Heart right ventricle (tissue), 16 donors: ENCODE results near the gene ANKLE2. TPM values are rescaled to one million over a fixed set of nuclear protein-coding genes. Genes with fewer than 3 reads are reported as not detected.

Experiments used
- ATAC-seq, 8 donors: fragments of 200-7000 bp; cut with Tn5 transposase; one replicate each; pipeline ENCODE4 v1.9.1; 2020; ENCODE audit warnings: mild to moderate bottlenecking in 8 of 8, moderate library complexity in 8 of 8, moderate number of reproducible peaks in 1 of 8
- DNase-seq, 2 donors: peaks; one replicate each; pipeline ENCODE4 v3.0.0-alpha.2; 2020
- H3K27ac ChIP-seq, 10 donors: fragments of 200-600 bp; sonication (generic) in 2 of 10; one replicate each; pipeline versions ENCODE4 v1.5.0 to v1.8.0; 2020 to 2022; ENCODE audit warnings: mild to moderate bottlenecking in 3 of 10
- H3K27me3 ChIP-seq, 7 donors: fragments of 200-600 bp; one replicate each; pipeline ENCODE4 v1.8.0; 2021 to 2022; ENCODE audit warnings: mild to moderate bottlenecking in 2 of 7
- H3K36me3 ChIP-seq, 9 donors: fragments of 200-600 bp; sonication (generic) in 1 of 9; one replicate each; pipeline versions ENCODE4 v1.5.0 to v1.8.0; 2020 to 2022; ENCODE audit warnings: mild to moderate bottlenecking in 2 of 9
- H3K4me1 ChIP-seq, 9 donors: fragments of 200-600 bp; sonication (generic) in 1 of 9; one replicate each; pipeline versions ENCODE4 v1.5.0 to v1.8.0; 2020 to 2022; ENCODE audit warnings: mild to moderate bottlenecking in 4 of 9
- H3K4me3 ChIP-seq, 10 donors: fragments of 200-600 bp; sonication (generic) in 2 of 10; one replicate each; pipeline versions ENCODE4 v1.5.0 to v1.8.0; 2020 to 2022; ENCODE audit warnings: mild to moderate bottlenecking in 7 of 10, moderate library complexity in 2 of 10
- H3K9me3 ChIP-seq, 11 donors: fragments of 200-600 bp in 10 of 11; sonication (generic) in 2 of 11; one replicate each; pipeline versions ENCODE4 v1.5.0 to v1.8.0; 2013 to 2022; ENCODE audit warnings: mild to moderate bottlenecking in 2 of 11, control low read depth in 1 of 11, moderate library complexity in 1 of 11
- WGBS, 2 donors: extraction: QIAGEN DNeasy Blood & Tissue Kit; methylation state at CpG; one replicate each; pipeline ENCODE4 v1.1.7; 2013; ENCODE audit warnings: inconsistent platforms in 1 of 2; 5-methylcytosine and 5-hydroxymethylcytosine counted together
- intact Hi-C, 10 donors: fragments of 100-400 bp; cut with DNase I; formaldehyde crosslinking; loops; one replicate each; pipeline versions ENCODE4 v1.11.1 to v1.14.2; 2022
- polyA plus RNA-seq, 2 donors: library from polyadenylated mRNA; stranded (reverse); fragments of 200-250 nt; gene quantifications; one replicate each; pipeline ENCODE4 v1.2.3, GENCODE V29; 2013
- total RNA-seq, 10 donors: library from RNA; stranded (reverse); fragmentation: NEBNext Ultra II Directional in 3 of 10; extraction: Animal tissue kit (Norgen Biotek cat#: 25700) in 3 of 10; gene quantifications; one replicate each; pipeline versions ENCODE4 v1.2.1 to v1.2.4, GENCODE V29; 2021 to 2023
- TF ChIP-seq, protein P1 (sequence below), 9 donors: fragments of 200-600 bp; sonication (generic) in 2 of 9; IDR thresholded peaks; one replicate each; pipeline versions ENCODE4 v1.5.0 to v1.8.0; 2021 to 2022; ENCODE audit warnings: antibody characterized with exemption in 9 of 9, mild to moderate bottlenecking in 5 of 9, moderate library complexity in 1 of 9
- donor health status: Arrhythmogenic right ventricular cardiomyopathy.
- donor health status: ischemic (EF 13 %, LVEDD 7.1; RV severe dilation, severe dysfunction).
- donor health status: healthy with polysubstance abuse.
- donor health status: DM: no; HTN: yes; CAD: no.
- donor health status: DM: no; HTN: no; CAD: no.
- donor health status: ischemic (EF 25% LVEDD 6.9; RV normal size, moderate dysfunction).
- donor health status: ischemic (EF 25% LVEDD 5.7; RV mildly dilated, moderate dysfunction).
- donor health status: healthy.
- donor health status: DM: yes; HTN: yes; CAD: no.
- donor health status: Ischemic cardiomyopathy.
- donor health status: ischemic (EF 35%, LVEDD 5.7; RV mildly dilated, moderate dysfunction).
- donor health status: nonischemic (EF 11% LVEDD 7.7; RV severe dilation, severe dysfunction).
- donor health status: DM: yes; HTN: yes; CAD: no.
- donor health status: PGD.
- donor health status: ischemic (EF 29% LVEDD 5.4; RV normal size, mild dysfunction).
- donor health status: nonischemic (EF 23%, LVEDD 6.1; RV moderate dilation, normal function).

The ANKLE2 gene
- total and polyA plus RNA-seq, 12 donors: 17.4 to 39.4 (median 30.3) TPM

DNA sequence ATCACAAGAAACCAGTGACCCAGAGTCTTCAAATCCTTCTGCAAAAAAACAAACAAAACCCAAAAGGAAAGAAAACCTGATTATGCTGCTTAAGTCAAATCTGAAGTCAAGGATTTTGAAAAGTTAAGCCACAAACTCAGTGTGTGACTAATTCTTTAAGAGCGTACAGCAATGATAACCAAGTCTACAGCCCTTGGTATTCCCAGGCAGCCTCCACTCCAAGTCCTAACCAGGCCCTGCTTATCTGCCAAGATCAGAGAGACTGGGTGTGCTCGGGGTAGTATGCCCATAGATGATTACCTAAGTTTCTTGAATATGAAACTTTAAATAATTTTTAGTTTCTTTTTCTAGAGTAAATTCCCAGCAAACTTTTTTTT lies 37.9 kb downstream of the ANKLE2 start:
- H3K27ac ChIP-seq: no peak overlapping the region
- DNase-seq: no peak
- H3K4me1 ChIP-seq: peaks cover 0 to 5% (median 0%) of the 10 kb centered on the region in 9 donors
- TF ChIP-seq, protein P1, sequence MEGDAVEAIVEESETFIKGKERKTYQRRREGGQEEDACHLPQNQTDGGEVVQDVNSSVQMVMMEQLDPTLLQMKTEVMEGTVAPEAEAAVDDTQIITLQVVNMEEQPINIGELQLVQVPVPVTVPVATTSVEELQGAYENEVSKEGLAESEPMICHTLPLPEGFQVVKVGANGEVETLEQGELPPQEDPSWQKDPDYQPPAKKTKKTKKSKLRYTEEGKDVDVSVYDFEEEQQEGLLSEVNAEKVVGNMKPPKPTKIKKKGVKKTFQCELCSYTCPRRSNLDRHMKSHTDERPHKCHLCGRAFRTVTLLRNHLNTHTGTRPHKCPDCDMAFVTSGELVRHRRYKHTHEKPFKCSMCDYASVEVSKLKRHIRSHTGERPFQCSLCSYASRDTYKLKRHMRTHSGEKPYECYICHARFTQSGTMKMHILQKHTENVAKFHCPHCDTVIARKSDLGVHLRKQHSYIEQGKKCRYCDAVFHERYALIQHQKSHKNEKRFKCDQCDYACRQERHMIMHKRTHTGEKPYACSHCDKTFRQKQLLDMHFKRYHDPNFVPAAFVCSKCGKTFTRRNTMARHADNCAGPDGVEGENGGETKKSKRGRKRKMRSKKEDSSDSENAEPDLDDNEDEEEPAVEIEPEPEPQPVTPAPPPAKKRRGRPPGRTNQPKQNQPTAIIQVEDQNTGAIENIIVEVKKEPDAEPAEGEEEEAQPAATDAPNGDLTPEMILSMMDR (IDR thresholded peaks at IDR 0.05): no peak
- H3K27me3 ChIP-seq: no peaks in the 10 kb centered on the region
- WGBS, 2 donors: 89 to 96% methylated on average over 2 of the region's 2 CpGs
- intact Hi-C loops: no loop called here
- no peak for ATAC-seq
- no peak overlapping the region for H3K4me3 ChIP-seq
- no peaks in the 10 kb centered on the region for H3K9me3 ChIP-seq
- H3K36me3 ChIP-seq: peaks cover 0 to 100% (median 47%) of the 10 kb centered on the region in 9 donors

DNA sequence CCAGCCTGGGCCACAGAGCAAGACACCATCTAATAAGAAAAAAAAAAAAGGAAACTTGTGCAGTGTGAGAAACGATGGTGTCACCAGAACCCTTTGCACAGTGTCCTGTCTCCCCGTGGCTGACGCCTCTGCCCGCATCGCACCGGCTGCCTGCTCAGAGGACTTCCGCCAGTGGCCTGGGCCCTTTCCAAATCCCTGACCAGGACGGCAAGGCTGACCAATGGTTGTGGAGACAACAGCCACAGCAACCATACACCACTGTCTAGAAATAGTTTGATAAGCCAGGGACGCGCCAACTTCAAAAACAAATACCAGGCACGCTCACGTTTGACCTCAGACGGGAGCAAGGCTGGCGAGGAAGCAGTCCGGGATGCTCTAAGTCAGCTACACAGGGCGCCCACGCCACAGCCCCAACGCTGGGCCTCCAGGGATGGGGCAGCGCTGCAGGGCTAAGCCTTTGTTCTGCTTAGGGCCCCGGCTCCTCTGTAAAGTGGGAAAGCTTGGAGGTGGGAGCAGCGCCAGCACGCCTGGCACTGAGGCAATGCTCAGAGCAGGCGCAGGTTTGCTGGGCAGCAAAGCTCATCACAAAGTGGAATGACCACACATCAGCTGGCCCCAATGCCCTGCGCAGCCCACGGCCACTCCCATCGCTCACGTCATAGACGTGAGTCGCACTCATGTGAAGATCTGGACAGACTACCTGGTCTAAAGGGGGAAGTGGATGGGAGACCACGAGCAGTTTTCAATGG lies 38.4 kb downstream of the ANKLE2 start:
- Histone ChIP-seq H3K4me1 (peaks cover 0 to 5% (median 0%) of the 10 kb centered on the region in 9 donors), H3K9me3 (no peaks in the 10 kb centered on the region), H3K27me3 (no peaks in the 10 kb centered on the region), H3K27ac (no peak overlapping the region), H3K36me3 (peaks cover 0 to 97% (median 44%) of the 10 kb centered on the region in 9 donors), H3K4me3 (no peak overlapping the region)
- WGBS, 2 donors: 69 to 76% methylated on average over 30 of the region's 30 CpGs
- intact Hi-C loops: no loop called here
- ATAC-seq: peak; percentile 52 to 90 (median 73)
- TF ChIP-seq, protein P1 (IDR thresholded peaks at IDR 0.05): no peak
- DNase-seq: peak; percentile 58 to 63

DNA sequence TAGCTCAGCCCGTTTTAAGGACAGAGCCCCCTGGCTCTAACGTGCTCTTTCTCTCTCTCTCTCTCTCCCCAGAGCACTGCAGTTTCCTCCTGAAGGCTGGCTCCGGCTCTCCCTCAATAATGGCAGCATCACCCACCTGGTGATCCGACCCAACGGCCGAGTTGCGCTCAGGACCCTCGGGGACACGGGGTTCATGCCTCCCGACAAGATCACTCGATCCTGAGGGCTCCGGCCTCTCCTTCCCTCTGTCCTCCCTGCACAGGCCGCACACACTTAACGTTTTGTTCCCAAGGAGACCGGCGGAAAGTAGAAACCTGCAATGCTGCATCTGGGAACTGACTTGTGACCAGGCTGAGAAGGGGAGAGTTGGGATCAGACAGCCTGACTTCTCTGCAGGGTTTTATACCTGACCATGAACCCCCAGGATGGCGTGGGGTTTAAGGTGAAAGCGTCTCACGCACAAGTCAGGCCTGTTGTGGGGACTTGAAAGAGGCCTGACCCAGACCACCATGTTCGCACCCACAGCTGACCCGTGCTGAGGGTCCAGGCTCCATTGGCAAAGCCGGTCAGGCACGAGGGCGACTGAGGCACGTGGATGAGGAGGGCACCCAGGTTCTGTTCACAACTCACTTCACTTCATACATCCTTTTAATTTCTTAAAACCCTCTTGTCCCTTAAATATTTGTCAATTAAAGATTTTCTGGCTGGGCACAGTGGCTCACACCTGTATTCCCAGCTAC lies 40.9 kb downstream of the ANKLE2 start:
- Histone ChIP-seq H3K27ac (no peak overlapping the region), H3K4me3 (no peak overlapping the region), H3K36me3 (peaks cover 0 to 96% (median 30%) of the 10 kb centered on the region in 9 donors), H3K9me3 (no peaks in the 10 kb centered on the region), H3K27me3 (no peaks in the 10 kb centered on the region), H3K4me1 (peaks cover 0 to 5% (median 0%) of the 10 kb centered on the region in 9 donors)
- ATAC-seq (no peak), DNase-seq (no peak)
- intact Hi-C loops: no loop called here
- TF ChIP-seq, protein P1 (IDR thresholded peaks at IDR 0.05): no peak
- 94 to 95% methylated on average over 25 of the region's 25 CpGs for WGBS, 2 donors

DNA sequence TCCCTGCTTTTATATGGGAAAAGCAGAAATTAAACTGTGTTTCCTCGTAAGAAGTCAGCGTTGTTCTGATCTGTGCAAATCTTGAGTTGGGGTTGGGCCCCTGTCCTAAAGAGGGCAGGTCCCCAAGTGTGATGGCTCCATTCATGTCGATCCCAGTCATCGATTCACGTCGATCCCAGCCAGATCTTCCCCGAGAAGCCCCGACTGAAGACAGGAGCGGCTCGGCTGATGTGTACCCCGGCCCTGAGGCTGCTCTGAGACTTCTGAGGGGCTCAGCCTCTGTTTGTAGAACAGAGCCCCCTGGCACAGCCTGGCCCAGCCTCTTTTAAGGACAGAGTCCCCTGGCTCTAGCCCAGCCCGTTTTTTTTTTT lies 41.7 kb downstream of the ANKLE2 start:
- H3K27ac ChIP-seq: no peak overlapping the region
- 91 to 94% methylated on average over 12 of the region's 12 CpGs for WGBS, 2 donors
- H3K9me3 ChIP-seq: no peaks in the 10 kb centered on the region
- H3K4me3 ChIP-seq: no peak overlapping the region
- no peak for ATAC-seq
- no peaks in the 10 kb centered on the region for H3K27me3 ChIP-seq
- peaks cover 0 to 96% (median 25%) of the 10 kb centered on the region in 9 donors for H3K36me3 ChIP-seq
- intact Hi-C loops: no loop called here
- peaks cover 0 to 5% (median 0%) of the 10 kb centered on the region in 9 donors for H3K4me1 ChIP-seq
- TF ChIP-seq, protein P1 (IDR thresholded peaks at IDR 0.05): no peak
- DNase-seq: no peak
